Tibial artery (tissue), 4 donors: ENCODE results near the gene NTM.

Experiments
- DNase-seq, 2 donors: peaks; one replicate each; pipeline ENCODE4 v3.0.0-alpha.2; 2019
- H3K27ac ChIP-seq, 2 donors: fragments of 200-600 bp; sonication (generic) in 1 of 2; 1 replicate in 1 of 2; 2 replicates in 1 of 2; pipeline ENCODE4 v1.5.1; 2018 to 2019; ENCODE audit warnings: mild to moderate bottlenecking in 1 of 2
- H3K27me3 ChIP-seq, 2 donors: fragments of 200-600 bp; sonication (generic) in 1 of 2; one replicate each; pipeline versions ENCODE4 v1.5.1 to v1.6.0; 2016 to 2019
- H3K36me3 ChIP-seq, 3 donors: fragments of 200-600 bp; sonication (generic) in 2 of 3; one replicate each; pipeline ENCODE4 v1.5.1; 2016 to 2019; ENCODE audit warnings: mild to moderate bottlenecking in 2 of 3
- H3K4me1 ChIP-seq, 4 donors: fragments of 200-600 bp; sonication (generic) in 2 of 4; 1 replicate in 3 of 4; 2 replicates in 1 of 4; pipeline ENCODE4 v1.5.1; 2016 to 2019
- H3K4me3 ChIP-seq, 2 donors: fragments of 200-600 bp; sonication (generic) in 1 of 2; 1 replicate in 1 of 2; 2 replicates in 1 of 2; pipeline ENCODE4 v1.5.1; 2018 to 2019; ENCODE audit warnings: mild to moderate bottlenecking in 2 of 2
- H3K9me3 ChIP-seq, 3 donors: fragments of 200-600 bp; sonication (generic) in 1 of 3; one replicate each; pipeline ENCODE4 v1.5.1; 2016 to 2019
- CTCF ChIP-seq, 2 experiments: fragments of 200-600 bp in 1 of 2; fragments of 450-650 bp in 1 of 2; IDR thresholded peaks; one replicate each; pipeline ENCODE4 v1.5.1; 2017 to 2019; ENCODE audit warnings: antibody characterized with exemption in 2 of 2, mild to moderate bottlenecking in 1 of 2, moderate library complexity in 1 of 2
- intact Hi-C: fragments of 100-400 bp; cut with DNase I; formaldehyde crosslinking; loops from one replicate; pipeline ENCODE4 v1.15.0; 2023; ENCODE audit warnings: low total_unique reads

NTM gene

GRCh38 chr11:131850507-131850906 is 480.1 kb downstream of the NTM start:
- H3K4me1 ChIP-seq = no peaks in the 10 kb centered on the region
- no peak overlapping the region for H3K27ac ChIP-seq
- no peaks in the 10 kb centered on the region for H3K36me3 ChIP-seq
- intact Hi-C loops = no loop called here
- no peak for DNase-seq
- no peak overlapping the region for H3K4me3 ChIP-seq
- H3K27me3 ChIP-seq = no peaks in the 10 kb centered on the region
- TF ChIP-seq CTCF (IDR thresholded peaks at IDR 0.05) = no peak
- no peaks in the 10 kb centered on the region for H3K9me3 ChIP-seq

GRCh38 chr11:131851964-131852755 is 481.7 kb downstream of the NTM start:
- no peak for DNase-seq

GRCh38 chr11:131852757-131853156 is 482.3 kb downstream of the NTM start:
- peaks cover 0 to 2% of the 10 kb centered on the region in 2 donors for H3K27me3 ChIP-seq
- H3K36me3 ChIP-seq = no peaks in the 10 kb centered on the region
- TF ChIP-seq CTCF (IDR thresholded peaks at IDR 0.05) = no peak
- DNase-seq = no peak
- H3K9me3 ChIP-seq = no peaks in the 10 kb centered on the region
- no peak overlapping the region for H3K27ac ChIP-seq
- no peaks in the 10 kb centered on the region for H3K4me1 ChIP-seq
- H3K4me3 ChIP-seq = no peak overlapping the region
- intact Hi-C loops = no loop called here

More at GRCh38 chr11:131851964-131852755, 481.7 kb downstream of the NTM start:
- no peaks in the 10 kb centered on the region for H3K4me1 ChIP-seq
- no peaks in the 10 kb centered on the region for H3K9me3 ChIP-seq
- H3K4me3 ChIP-seq = no peak overlapping the region
- H3K36me3 ChIP-seq = no peaks in the 10 kb centered on the region
- TF ChIP-seq CTCF (IDR thresholded peaks at IDR 0.05) = no peak
- intact Hi-C loops = no loop called here
- H3K27me3 ChIP-seq = no peaks in the 10 kb centered on the region
- H3K27ac ChIP-seq = no peak overlapping the region

GRCh38 chr11:131854391-131854790 is 484.0 kb downstream of the NTM start:
- no peak overlapping the region for H3K27ac ChIP-seq
- peaks cover 0 to 3% of the 10 kb centered on the region in 2 donors for H3K27me3 ChIP-seq
- TF ChIP-seq CTCF (IDR thresholded peaks at IDR 0.05) = no peak
- no peaks in the 10 kb centered on the region for H3K36me3 ChIP-seq
- H3K9me3 ChIP-seq = no peaks in the 10 kb centered on the region
- H3K4me3 ChIP-seq = no peak overlapping the region
- no peaks in the 10 kb centered on the region for H3K4me1 ChIP-seq
- intact Hi-C loops = no loop called here
- no peak for DNase-seq

- Histone ChIP-seq H3K36me3 (no peaks in the 10 kb centered on the region), H3K4me3 (no peak overlapping the region), H3K27ac (no peak overlapping the region), H3K27me3 (peaks cover 0 to 4% of the 10 kb centered on the region in 2 donors), H3K9me3 (no peaks in the 10 kb centered on the region), H3K4me1 (no peaks in the 10 kb centered on the region)
- intact Hi-C loops = no loop called here
- DNase-seq = no peak
- no peak for TF ChIP-seq CTCF (IDR thresholded peaks at IDR 0.05)
These were observed 484.9 kb downstream of the NTM start for GRCh38 chr11:131855320-131855719.
